Stimulated activated CD8-positive, alpha-beta memory T cell treated with anti-CD3 and anti-CD28 coated beads, Interleukin-2, amount 100 ng/mL, for 1 hour (primary cell): ENCODE data around the gene KMT2B.
A peak's percentile ranks its signal among the peaks of the same experiment; 100 is the strongest.
"Not testable (repeated sequence)": the region's sequence is repeated elsewhere in the genome, so short reads cannot be mapped to it uniquely, and the experiment has no call there.

Experiments
- DNase-seq, 2 donors: peaks; one replicate each; pipeline ENCODE4 v3.0.0-alpha.2; 2020; ENCODE audit warnings: low read depth in 2 of 2

KMT2B gene

DNA sequence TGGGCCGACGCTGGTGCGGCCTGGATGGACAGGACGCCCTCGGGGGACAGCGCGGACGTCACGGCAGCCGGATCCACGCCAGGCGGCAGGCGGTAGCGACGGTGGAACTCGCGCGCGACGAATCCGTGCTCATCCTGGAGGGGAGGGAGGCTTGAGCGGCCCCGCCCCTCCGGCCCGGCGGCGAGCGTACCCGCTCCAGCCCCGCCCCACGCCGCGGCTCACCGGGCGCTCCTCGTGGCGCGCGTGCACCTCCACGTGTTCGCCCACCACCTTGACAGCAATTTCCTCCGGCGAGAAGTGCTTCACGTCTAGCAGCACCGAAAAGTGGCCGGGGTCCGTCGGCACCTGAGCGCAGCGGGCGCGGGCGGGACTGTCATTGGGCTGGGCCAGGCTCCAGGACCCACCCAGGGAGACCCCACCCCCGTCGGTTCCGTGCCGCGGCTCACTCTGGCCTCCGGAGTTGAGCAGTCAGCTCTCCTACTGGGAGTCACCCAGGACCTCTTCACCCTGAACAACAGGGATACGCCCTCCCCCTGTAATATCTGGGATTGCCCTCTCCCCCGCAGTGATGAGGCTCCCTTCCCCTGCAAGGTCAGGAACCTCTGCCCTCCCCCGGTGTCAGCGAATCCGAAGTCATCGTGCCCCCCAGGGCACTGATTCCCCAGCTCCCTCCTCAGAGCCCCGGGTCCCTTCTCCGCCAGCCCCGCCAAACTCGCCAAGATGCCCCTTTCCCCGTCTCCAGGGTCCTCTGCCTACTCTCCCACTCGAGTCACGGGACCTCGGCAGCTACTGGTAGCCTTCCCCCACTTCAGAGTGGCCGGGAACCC lies 38.0 kb downstream of the KMT2B start:
- DNase-seq, result no peak

DNA sequence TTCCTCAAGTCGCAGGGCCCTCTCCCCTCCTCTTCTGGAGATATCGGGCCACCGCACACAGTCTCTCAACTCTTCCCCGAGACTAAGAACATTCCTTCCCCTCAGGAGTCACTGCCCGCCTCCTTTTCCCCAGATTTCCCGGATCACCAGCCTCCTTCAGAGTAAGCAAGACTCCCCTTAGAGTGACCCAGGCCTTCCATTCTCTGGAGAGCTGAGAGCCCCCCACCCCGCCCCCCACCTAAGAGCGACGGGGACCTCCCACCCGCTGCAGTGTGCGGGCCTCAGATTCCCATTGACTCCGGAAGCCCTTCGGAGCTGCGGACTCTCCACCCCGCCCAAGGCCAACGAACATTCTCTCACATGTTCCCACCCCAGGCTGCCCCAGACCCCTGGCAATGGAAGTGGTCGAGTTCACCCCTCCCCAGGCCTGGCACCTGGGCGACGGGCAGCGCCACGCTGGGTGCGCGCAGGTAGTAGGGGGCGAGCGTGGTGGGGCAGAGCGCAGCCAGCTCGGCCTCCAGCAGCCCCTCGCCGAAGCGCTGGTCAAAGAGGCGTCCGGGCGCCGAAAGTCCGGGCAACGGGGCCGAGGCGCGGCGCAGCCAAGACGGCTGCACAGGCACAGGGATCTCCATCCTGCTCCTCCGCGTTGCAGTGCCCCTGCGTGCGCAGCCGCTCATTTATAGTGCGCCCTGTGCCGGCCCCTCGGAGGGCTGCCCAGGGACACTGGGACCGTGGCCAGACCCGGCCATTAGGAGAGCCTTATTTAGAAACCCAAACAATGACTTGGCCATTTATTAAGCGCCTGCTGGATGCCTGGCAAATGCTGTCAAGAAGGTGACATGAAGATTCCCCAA lies 38.8 kb downstream of the KMT2B start, which contains the start of gene HSPB6:
Gene HSPB6, minus strand, starts transcription at position 653 of the 854 bp plus-strand sequence. Its CDS starts 21 bp downstream, at position 632.
- no peak for DNase-seq

DNA sequence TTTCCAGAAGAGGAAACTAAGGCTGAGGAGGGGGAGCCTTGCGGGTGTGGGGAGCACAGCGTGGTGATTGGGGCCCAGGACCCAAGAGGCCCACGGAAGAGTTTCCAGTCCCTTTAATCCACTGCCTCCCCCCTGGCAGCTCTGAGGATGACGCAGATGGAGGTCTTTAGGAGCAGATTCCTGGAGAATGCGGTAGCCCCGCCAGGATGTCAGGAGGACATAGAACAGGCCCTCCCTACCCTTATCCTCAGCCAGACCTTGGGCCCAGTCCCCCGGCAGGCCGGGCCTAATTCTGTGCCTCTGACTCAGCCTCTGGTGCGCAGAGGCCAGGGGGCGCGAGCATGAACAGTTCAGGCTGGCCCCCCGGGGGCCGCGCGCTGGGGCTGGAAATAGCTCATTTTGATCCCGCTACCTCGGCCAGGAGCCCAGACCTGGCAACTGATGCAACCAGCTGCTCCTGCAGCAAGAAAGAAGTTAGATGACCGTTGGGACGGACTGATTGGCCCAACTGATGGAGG lies 39.5 kb downstream of the KMT2B start:
- no peak for DNase-seq

DNA sequence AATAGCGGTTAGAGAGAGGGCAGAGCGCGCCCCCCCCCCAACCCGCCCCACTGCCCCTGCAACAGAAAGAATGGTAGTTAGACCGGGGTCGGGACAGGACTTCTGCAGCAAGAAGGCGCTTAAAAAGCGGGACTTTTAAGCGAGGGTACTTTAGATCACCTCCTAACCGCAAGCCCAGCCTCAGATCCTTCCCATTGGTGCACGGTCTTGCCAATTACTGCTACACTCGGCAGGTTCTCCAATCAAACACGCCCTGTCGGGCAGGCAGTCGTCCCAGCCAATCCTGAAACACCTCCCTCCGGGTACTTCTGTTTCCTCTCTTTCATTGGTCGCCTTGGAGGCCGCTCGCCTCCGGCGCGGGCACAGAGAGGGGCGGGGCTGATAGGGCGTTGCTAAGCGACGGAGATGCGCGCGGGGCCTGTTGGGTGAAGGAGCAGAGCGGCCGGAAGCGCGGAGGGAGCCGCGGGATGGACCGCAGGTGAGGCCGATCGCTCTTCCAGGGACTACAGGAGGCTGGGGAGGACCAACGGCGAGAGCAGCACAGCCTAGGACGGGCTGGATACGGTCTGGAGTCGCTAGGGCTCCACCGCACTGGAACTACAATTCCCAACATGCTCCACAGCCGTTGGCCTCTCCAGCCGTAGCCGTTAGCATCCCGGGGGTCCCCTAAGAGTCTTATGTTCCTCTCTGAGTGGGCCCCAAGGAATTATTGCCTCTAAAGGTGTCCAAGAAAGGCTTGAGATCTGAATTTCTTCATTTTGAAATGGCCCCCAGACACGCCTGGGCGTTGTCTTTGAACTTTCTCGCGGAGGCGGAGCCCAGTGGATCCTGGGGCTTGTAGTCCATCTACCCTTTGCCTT lies 40.2 kb downstream of the KMT2B start, which contains the start of gene PROSER3:
Gene PROSER3, plus strand, starts transcription at position 428 of the 860 bp plus-strand sequence. Its CDS starts 40 bp downstream, at position 468.
- DNase-seq, result peak; percentile 94 to 96

DNA sequence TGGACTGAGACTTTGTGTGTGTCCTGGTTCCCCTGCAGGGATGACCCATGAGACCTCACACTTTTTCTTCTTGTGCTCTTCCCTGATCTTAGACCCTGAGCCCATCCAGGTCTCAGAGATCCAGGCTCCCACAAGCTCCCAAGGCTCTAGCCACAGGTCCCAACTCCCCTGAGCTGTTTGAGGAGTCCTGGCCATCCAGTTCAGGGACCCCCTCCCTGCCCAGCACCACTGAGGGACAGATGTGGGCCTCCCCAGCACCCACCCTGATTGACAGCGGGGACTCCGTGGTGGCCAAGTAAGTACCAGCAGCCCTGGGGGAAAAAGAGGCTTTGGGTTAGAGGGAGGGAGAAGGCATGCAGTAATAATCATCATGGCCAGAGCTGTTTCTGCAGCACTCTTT lies 41.9 kb downstream of the KMT2B start:
- DNase-seq, result no peak

DNA sequence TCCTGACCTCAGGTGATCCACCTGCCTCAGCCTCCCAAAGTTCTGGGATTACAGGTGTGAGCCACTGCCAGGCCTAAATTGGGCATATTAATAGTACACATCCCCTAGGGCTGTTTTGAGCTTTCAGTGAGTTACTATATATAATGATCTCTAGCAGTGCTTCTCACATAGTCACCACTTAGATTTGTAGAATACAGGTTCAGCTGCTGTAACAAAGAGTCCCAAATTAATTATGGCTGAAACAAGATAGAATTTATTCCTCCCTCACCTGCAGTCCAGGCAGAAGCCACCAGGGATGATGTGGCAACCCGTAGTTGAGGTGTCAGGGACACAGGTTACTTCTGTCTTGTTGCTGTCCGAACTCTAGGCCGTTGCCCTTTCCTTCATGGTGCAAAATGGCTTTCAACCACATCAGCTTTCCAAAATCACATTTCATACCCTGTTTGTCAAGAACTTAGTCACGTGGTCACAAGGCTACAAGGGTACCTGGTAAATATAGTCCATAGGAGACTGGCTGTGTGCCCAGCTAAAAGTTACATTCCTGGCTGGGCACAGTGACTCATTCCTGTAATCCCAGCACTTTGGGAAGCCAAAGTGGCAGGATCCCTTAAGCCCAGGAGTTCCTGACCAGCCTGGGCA lies 43.0 kb downstream of the KMT2B start:
- no peak for DNase-seq

DNA sequence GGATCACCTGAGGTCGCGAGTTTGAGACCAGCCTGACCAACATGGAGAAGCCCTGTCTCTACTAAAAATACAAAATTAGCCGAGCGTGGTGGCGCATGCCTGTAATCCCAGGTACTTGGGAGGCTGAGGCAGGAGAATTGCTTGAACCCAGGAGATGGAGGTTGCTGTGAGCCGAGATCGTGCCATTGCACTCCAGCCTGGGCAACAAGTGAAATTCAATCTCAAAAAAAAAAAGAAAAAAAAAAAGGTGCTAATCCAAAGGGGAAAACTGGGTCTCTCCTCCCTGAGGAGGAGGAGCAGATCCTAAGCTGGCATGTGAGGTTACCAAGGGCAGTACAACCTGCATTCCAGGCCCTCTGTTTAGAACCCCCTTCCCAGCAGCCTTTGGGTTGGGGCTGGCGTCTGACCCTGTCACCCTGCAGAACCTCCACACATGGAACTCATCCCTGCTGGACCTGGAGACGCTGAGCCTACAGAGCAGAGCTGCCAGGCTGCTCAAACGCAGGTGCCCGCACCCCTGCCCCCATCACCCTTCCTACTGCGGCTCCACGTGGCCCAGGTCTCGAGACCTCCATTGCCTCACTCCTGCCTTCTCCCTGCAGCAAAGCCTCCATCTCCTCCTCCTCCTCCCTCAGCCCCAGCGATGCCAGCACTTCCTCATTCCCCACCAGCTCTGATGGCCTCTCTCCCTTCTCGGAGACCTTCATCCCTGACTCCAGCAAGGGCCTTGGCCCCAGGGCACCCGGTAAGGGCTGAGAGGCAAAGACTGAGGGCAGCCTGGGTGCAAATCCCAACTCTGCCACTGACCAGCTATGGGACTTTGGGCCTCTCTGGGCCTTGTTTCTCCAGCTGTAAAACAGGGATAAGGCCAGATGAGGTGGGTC lies 46.9 kb downstream of the KMT2B start:
- no peak for DNase-seq

DNA sequence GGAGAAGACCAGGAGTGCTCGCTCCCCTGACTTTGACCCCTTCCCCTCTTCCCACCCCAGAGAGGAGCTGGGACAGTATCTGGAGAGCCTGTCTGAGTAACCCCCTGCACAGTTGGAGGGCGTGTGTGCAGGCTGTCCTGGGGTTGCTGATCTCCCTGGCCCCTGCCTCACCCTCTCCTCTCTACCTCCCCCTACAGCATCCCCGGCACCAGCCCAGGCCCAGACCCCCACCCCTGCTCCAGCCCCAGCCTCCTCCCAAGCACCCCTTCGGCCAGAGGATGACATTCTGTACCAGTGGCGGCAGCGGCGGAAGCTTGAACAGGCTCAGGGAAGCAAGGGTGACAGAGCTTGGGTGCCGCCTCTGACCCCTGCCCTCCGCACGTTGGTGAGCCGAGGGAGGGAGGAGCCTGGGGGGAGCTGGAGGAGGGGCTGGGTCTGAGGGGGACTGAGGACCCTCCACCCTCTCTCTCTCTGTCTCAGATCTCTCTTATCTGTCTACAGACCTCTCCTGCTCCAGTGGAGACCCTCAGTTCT lies 48.8 kb downstream of the KMT2B start:
- DNase-seq, result no peak

DNA sequence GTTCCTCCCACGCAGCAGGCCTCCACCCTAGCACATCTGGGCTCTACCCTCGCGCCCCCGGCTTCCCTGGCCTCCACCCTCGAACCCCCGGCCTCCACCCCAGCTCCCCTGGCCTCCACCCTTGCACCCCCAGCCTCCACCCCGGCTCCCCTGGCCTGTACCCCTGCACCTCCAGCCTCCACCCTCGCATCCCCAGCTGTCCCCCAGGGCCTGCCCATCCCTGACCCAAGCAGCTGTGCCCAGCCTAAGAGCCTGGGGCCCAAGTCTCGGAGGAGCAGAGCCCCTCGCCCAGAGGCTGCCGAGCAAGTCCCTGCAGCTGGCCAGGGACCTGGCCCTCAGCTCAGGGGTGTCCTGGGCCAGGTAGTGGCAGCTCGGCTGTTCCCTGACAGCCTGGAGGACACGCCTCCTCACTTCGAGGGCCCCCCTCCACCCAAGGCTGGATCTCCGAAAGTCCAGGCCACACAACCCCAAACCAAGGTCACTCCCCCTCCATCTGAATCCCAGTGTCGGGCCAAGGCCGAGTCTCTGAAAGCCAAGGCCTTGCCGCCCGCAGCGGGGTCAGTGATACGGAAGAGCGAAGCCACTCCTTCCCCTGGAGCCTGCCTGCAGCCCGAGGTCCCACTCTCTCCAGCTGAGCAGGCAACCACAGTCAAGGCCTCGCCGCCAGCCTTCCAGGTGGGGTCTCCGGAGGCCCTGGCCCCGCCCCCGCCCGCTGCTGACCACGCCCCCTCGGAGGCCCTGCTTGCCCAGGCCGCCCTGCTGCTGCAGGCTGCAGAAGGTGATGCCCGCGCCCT lies 49.7 kb downstream of the KMT2B start:
- no peak for DNase-seq

DNA sequence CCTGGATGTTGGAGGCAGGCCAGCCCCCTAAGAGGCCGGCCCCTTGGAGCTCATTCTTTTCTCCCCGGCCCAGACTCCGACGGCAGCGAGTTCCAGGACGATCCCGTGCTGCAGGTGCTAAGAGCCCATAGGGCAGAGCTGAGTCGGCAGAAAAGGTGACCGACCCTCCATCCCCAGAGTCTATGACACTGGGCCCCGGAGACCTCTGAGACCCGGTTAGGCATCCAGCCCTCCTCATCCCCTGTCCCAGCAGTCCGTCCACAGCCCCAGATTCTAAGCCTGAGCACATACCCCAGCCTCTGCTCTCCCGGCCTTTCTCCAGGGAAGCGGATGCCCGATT lies 50.2 kb downstream of the KMT2B start:
- no peak for DNase-seq

DNA sequence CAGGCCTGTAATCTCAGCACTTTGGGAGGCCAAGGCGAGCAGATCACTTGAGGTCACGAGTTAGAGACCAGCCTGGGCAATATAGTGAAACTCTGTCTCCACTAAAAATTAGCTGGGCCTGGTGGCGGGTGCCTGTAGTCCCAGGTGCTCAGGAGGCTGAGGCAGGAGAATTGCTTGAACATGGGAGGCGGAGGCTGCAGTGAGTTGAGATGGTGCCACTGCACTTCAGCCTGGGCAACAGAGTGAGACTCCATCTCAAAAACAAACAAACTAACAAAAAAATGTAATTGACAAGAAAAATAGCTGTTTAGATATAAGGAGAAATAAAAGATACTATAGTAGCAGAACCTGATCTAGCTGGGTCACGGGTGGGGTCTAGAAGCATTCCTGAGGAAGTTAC lies 54.6 kb downstream of the KMT2B start:
- not testable (repeated sequence) for DNase-seq

DNA sequence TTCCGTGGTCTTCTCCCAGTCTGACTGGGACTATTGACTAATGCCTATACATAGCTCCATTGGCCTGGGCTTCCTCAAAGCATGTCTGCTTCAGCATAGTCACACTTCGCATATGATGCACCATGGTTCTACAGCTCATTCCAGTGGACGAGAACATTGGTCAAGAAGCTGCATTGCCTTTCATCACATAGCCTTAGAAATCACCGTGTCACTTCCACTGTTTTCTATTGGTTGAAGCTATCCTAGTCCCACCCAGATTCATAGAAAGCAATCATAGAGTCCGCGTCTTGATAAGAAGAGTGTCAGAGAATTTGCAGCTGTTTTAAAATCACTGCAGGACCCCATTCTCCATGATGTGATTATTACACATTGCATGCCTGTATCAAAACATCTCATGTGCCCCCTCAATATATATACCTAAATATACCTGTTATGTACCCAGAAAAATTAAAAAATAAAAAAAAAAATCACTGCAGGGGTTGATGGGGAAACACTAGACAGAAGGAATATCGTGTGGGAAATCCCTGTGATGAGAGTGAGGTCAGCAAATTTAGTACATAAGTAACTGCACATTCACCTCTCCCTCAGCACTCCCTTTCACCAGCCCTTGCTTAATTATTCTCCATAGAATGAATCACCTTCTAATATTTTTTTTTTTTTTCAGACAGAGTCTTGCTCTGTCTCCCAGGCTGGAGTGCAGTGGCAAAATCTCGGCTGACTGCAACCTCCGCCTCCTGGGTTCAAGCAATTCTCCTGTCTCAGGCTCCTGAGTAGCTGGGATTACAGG lies 55.4 kb downstream of the KMT2B start:
- DNase-seq, result no peak

DNA sequence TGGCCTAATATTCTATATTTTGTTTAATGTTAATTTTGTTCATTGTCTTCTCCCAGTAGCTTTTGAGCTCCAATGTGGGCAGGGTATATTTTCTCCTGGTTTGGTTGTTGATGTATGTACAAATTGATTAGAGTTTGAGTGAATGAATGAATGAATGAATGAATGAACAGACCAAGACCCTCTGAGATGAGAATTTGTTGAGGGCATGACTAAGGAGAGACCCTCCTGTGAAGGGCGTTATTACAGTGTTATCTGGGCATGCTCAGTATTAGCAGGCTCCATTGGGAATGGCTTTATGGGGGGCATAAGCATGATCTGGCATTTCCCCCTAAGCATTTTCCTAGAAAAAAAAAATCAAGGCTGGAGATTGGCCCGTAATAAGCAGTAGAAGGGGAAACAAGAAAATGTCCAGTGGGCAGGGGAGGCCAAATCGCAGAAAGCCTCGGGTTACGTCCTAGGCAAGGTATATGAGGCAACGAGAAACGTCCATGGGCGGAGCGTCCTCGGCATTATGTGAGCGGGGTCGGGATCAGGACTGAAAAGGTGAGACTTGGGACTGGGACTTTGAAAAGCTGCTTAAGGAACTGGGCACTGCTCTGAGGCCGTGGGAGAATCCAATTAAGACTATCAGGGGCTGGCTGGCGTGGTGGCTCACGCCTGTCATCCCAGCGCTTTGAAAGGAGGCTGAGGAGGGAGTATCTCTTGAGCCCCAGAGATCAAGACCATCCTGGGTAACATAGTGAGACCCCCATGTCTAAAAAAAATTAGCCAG lies 56.7 kb downstream of the KMT2B start:
- DNase-seq, result no peak

DNA sequence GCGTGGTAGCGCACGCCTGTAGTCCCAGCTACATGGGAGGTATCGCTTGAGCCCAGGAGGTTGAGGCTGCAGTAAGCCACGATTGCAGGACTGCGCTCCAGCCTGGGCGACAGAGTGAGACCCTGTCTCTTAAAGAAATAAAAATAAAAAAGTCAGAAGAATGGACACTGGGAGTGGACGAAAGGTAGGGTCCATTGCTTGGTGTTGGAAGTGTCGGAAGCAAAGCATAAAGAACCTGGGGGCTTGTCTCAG lies 57.2 kb downstream of the KMT2B start:
- DNase-seq, result no peak

DNA sequence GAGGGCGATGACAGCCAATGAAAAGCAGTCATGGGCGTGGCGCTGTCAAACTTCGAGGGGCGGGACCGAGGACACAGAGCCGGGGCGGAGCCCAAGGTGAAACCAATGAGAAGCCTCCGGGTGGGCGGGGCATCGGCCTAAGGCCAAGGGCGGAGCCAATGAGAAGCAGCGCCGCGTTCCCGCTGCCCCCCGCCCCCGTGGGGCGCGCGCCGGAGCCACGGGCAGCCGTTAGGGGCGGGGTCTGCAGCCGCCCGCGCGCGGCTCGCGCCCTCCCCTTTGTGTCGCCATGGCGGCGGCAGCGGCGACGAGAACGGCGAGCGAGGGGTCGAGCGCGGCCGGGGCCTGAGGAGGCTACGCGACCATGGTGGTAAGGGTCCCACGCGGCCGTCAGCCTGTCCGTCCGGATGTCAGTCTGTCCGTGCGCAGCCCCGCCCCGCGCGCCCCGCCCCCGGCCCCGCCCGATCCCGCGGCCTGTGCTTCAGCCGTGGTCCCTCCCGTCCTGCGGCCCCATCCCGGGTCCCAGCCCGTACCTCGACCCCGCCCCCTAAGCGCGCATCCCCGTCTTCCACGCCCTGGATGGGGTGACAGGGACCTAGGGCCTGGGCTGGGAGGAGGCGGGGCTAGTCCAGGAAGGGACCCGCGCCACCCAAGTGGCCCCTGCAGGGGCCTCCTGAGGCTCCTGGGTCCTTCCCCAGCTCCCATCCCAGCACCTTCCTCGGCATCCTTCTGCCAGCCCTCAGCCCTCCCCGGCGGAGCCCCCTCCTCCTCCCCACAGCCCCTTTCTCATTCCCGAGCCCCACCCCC lies 57.7 kb downstream of the KMT2B start, which contains the start of gene ARHGAP33:
Gene ARHGAP33, plus strand, starts transcription at position 267 of the 804 bp plus-strand sequence. Its CDS starts 95 bp downstream, at position 362.
- DNase-seq, result peak; percentile 96 to 99

DNA sequence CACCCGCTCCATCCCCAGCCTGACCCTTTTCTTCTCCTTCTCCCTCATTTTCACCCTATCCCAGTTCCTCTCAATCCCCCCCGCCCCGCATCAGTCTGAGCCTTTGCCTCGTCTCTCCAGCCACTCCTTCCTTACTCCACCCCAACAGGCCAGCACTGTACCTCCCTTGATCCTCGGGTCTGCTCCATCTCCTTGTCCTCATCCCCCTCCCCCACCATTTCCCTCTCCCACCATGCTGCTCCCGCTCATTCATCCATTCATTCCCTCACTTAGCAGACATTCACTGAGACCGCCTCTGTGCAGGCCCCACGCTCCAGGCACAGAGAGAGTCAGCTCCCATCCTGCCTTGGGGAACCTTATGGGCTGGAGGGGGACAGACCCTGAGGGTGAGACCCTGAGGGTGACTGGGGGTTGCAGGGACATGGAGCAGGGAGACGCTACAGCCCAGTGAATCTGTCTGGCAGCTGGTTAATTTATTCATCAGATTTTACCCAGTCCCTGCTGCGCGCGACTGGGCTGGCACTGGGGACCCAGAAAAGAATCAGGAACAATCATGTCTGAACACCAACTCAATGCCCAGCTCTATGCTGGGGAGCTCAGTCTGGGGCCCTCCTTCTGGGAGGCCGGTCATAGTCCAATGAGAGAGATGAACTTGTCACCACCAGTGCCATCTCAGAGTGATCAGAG lies 58.4 kb downstream of the KMT2B start:
- DNase-seq, result no peak
